ENCODE measurements around the gene TARS1. TPM values are rescaled to one million over a fixed set of nuclear protein-coding genes. Genes with fewer than 3 reads are reported as not detected.

The TARS1 gene
- total and polyA plus RNA-seq, 8 donors: 25.5 to 158 (median 82.5) TPM

- no peaks in the 10 kb centered on the region for H3K36me3 ChIP-seq
- H3K4me1 ChIP-seq: no peaks in the 10 kb centered on the region
- no peak overlapping the region for H3K27ac ChIP-seq
- no peaks in the 10 kb centered on the region for H3K9me3 ChIP-seq
- 77 to 86% (median 79%) methylated on average over 6 of the region's 6 CpGs for WGBS, 5 donors
- TF ChIP-seq EP300 (IDR thresholded peaks at IDR 0.05) (no peak), POLR2AphosphoS5 (IDR thresholded peaks at IDR 0.05) (no peak), POLR2A (IDR thresholded peaks at IDR 0.05) (no peak), CTCF (IDR thresholded peaks at IDR 0.05) (no peak)
- no peak overlapping the region for H3K4me3 ChIP-seq
- intact Hi-C loops (cut with DNase I; ENCODE audit: low total_unique reads): no loop called here
- no peak for DNase-seq
- no peaks in the 10 kb centered on the region for H3K27me3 ChIP-seq
Observed at GRCh38 chr5:33489481-33490067, 48.8 kb downstream of the TARS1 start.

GRCh38 chr5:33490071-33490665 is 49.4 kb downstream of the TARS1 start:
- no peak for TF ChIP-seq POLR2AphosphoS5 (IDR thresholded peaks at IDR 0.05)
- TF ChIP-seq POLR2A (IDR thresholded peaks at IDR 0.05): no peak
- TF ChIP-seq EP300 (IDR thresholded peaks at IDR 0.05): no peak
- no peak for TF ChIP-seq CTCF (IDR thresholded peaks at IDR 0.05)
- H3K4me1 ChIP-seq: no peaks in the 10 kb centered on the region
- no peaks in the 10 kb centered on the region for H3K27me3 ChIP-seq
- no peak overlapping the region for H3K4me3 ChIP-seq
- no peaks in the 10 kb centered on the region for H3K36me3 ChIP-seq
- H3K9me3 ChIP-seq: no peaks in the 10 kb centered on the region
- intact Hi-C loops (cut with DNase I; ENCODE audit: low total_unique reads): no loop called here
- no peak for DNase-seq
- no peak overlapping the region for H3K27ac ChIP-seq
- WGBS, 5 donors: 74 to 97% (median 83%) methylated on average over 1 of the region's 1 CpG

- Histone ChIP-seq H3K9me3 (no peaks in the 10 kb centered on the region), H3K27me3 (no peaks in the 10 kb centered on the region), H3K36me3 (no peaks in the 10 kb centered on the region), H3K4me1 (no peaks in the 10 kb centered on the region), H3K4me3 (no peak overlapping the region), H3K27ac (no peak overlapping the region)
- no peak for DNase-seq
- intact Hi-C loops (cut with DNase I; ENCODE audit: low total_unique reads): no loop called here
- TF ChIP-seq EP300 (IDR thresholded peaks at IDR 0.05): no peak
- TF ChIP-seq POLR2A (IDR thresholded peaks at IDR 0.05): no peak
- TF ChIP-seq CTCF (IDR thresholded peaks at IDR 0.05): no peak
- no peak for TF ChIP-seq POLR2AphosphoS5 (IDR thresholded peaks at IDR 0.05)
Observed at GRCh38 chr5:33491941-33492340, 51.2 kb downstream of the TARS1 start.

- Histone ChIP-seq H3K27ac (no peak overlapping the region), H3K4me3 (no peak overlapping the region), H3K9me3 (no peaks in the 10 kb centered on the region), H3K27me3 (no peaks in the 10 kb centered on the region), H3K36me3 (no peaks in the 10 kb centered on the region), H3K4me1 (no peaks in the 10 kb centered on the region)
- WGBS, 5 donors: 27 to 54% (median 43%) methylated on average over 1 of the region's 1 CpG
- TF ChIP-seq POLR2AphosphoS5 (IDR thresholded peaks at IDR 0.05) (no peak), POLR2A (IDR thresholded peaks at IDR 0.05) (no peak), EP300 (IDR thresholded peaks at IDR 0.05) (no peak), CTCF (IDR thresholded peaks at IDR 0.05) (no peak)
- no peak for DNase-seq
- intact Hi-C loops (cut with DNase I; ENCODE audit: low total_unique reads): no loop called here
Observed at GRCh38 chr5:33494466-33494865, 53.7 kb downstream of the TARS1 start.

Data from stomach (tissue), 9 donors.